ENCODE results near the gene GAD2. TPM values are rescaled to one million over a fixed set of nuclear protein-coding genes. Genes with fewer than 3 reads are reported as not detected.

GAD2 gene
- polyA plus RNA-seq, 1 experiment = not detected

DNA sequence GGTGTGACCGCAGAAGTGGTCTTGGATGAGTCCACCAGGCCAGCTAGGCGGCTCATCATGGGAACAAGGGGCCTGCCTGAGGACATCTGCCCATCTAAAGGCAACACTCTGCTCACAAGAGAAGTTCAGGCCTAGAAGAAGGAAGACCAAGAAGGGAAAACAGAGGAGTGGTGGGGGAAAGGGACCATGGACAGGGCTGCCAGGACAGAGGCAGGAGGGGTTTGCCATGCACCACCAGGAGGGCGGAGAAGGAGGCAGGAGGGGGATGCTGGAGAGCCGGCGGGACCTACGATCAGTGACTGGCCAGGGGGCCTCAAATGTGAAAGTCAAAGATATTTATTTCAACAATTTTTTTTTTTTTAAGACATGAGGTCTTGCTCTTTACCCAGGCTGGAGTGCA, 33.1 kb downstream of the GAD2 start:
- POLR2A ChIA-PET = no interaction called here
- no peak for DNase-seq (ENCODE audit: low read depth)
- H3K36me3 ChIP-seq (ENCODE audit: control insufficient read depth, insufficient read depth, low read length) = no peaks in the 10 kb centered on the region
- TF ChIP-seq, protein P1, sequence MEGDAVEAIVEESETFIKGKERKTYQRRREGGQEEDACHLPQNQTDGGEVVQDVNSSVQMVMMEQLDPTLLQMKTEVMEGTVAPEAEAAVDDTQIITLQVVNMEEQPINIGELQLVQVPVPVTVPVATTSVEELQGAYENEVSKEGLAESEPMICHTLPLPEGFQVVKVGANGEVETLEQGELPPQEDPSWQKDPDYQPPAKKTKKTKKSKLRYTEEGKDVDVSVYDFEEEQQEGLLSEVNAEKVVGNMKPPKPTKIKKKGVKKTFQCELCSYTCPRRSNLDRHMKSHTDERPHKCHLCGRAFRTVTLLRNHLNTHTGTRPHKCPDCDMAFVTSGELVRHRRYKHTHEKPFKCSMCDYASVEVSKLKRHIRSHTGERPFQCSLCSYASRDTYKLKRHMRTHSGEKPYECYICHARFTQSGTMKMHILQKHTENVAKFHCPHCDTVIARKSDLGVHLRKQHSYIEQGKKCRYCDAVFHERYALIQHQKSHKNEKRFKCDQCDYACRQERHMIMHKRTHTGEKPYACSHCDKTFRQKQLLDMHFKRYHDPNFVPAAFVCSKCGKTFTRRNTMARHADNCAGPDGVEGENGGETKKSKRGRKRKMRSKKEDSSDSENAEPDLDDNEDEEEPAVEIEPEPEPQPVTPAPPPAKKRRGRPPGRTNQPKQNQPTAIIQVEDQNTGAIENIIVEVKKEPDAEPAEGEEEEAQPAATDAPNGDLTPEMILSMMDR (IDR thresholded peaks at IDR 0.05; ENCODE audit: insufficient read depth, low read depth, low read length) = no peak
- H3K4me3 ChIP-seq (ENCODE audit: low read depth, low read length) = no peak overlapping the region
- no peaks in the 10 kb centered on the region for H3K27me3 ChIP-seq (ENCODE audit: control insufficient read depth, insufficient read depth, low read length)
- CTCF ChIA-PET = no interaction called here

DNA sequence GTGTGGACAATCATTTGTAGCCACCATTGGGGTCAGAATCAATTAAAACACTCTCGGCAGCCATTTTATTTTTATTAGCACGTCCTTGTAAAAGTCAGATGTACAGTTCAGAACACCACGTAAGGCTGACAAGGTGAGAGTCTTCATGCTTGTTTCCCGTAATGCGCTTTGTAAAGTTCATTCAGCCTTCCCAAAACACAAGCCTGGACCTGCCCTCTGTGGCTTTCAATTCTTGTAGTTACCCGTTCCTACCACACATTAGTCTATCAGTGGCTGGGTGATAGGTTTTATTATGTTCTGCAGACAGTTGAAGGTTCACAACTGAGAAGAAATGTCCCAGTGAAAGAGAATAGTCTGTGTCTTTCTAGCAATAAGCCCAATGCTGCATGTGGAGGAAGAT, 35.4 kb downstream of the GAD2 start:
- DNase-seq (ENCODE audit: low read depth) = no peak
- no peaks in the 10 kb centered on the region for H3K27me3 ChIP-seq (ENCODE audit: control insufficient read depth, insufficient read depth, low read length)
- ChIA-PET POLR2A (no interaction called here), CTCF (no interaction called here)
- TF ChIP-seq, protein P1 (IDR thresholded peaks at IDR 0.05; ENCODE audit: insufficient read depth, low read depth, low read length) = no peak
- H3K4me3 ChIP-seq (ENCODE audit: low read depth, low read length) = no peak overlapping the region
- no peaks in the 10 kb centered on the region for H3K36me3 ChIP-seq (ENCODE audit: control insufficient read depth, insufficient read depth, low read length)

DNA sequence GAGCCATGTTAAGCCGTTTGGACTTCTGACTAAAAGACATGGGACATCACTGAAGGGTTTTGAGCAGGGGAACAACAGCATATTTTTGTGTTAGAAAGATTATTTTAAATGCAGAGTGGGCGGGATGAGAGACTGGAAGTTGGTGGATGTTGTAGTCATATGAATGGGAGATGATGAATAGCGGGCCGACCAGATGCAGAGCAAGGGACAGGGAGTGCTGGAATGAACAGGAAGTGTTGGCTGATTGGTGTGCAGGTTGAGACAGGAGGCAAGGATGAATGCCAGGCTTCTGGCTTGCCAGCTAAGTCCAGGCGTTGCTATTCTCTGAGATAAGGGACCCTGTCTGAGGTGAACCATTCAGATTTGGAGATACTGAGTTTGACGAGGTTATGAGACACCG, 38.0 kb downstream of the GAD2 start:
- Histone ChIP-seq H3K36me3 (ENCODE audit: control insufficient read depth, insufficient read depth, low read length) (no peaks in the 10 kb centered on the region), H3K4me3 (ENCODE audit: low read depth, low read length) (no peak overlapping the region), H3K27me3 (ENCODE audit: control insufficient read depth, insufficient read depth, low read length) (no peaks in the 10 kb centered on the region)
- DNase-seq (ENCODE audit: low read depth) = no peak
- CTCF ChIA-PET = no interaction called here
- POLR2A ChIA-PET = no interaction called here
- TF ChIP-seq, protein P1 (IDR thresholded peaks at IDR 0.05; ENCODE audit: insufficient read depth, low read depth, low read length) = no peak

DNA sequence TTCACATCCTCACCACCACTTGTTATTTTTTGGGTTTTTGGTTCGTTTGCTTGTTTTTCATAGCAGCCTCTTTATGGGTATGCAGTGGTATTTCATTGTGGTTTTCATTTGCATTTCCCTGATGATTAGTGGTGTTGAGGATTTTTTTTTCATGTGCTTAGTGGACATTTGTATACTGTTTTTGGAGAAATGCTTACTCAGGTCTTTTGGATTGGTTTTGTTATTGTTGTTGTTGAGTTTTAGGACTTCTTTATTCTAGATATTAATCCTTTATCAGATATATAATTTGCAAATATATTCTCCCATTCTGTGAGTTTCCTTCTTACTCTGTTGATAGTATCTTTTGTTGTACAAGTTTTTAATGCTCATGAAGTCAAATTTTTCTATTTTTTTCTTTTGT, 42.8 kb downstream of the GAD2 start:
- Histone ChIP-seq H3K27me3 (ENCODE audit: control insufficient read depth, insufficient read depth, low read length) (no peaks in the 10 kb centered on the region), H3K4me3 (ENCODE audit: low read depth, low read length) (no peak overlapping the region), H3K36me3 (ENCODE audit: control insufficient read depth, insufficient read depth, low read length) (no peaks in the 10 kb centered on the region)
- CTCF ChIA-PET = no interaction called here
- POLR2A ChIA-PET = no interaction called here
- TF ChIP-seq, protein P1 (IDR thresholded peaks at IDR 0.05; ENCODE audit: insufficient read depth, low read depth, low read length) = no peak
- DNase-seq (ENCODE audit: low read depth) = no peak

DNA sequence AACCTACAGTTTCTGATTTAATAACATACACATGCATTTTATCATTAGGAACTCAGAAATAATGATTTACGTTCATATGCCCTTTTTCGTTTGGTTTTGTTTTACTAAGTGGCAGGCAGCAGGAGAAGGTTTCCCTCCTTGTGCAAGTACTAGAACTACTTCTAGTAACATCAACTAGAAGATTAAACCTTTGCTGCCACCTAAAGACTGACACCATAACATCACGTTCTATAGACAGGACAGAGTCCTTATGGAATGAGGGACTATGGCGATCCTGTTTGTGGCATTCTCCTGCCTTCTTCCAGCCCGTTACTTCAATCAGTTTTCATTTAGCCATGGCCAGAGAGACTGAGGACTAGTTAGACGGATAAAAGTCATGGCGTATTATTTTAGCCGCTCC, 53.2 kb downstream of the GAD2 start:
- ChIA-PET CTCF (interaction anchor here (1.7 kb wide), 1 partner anchor 394 kb away, joined by 5 read pairs; no protein-coding TSS in a partner anchor), POLR2A (no interaction called here)
- DNase-seq (ENCODE audit: low read depth) = no peak
- Histone ChIP-seq H3K4me3 (ENCODE audit: low read depth, low read length) (no peak overlapping the region), H3K36me3 (ENCODE audit: control insufficient read depth, insufficient read depth, low read length) (no peaks in the 10 kb centered on the region), H3K27me3 (ENCODE audit: control insufficient read depth, insufficient read depth, low read length) (no peaks in the 10 kb centered on the region)
- TF ChIP-seq, protein P1 (IDR thresholded peaks at IDR 0.05; ENCODE audit: insufficient read depth, low read depth, low read length) = no peak

All from BJ (cell line).